GM23248 (cell line): ENCODE data around the gene GNB1. TPM values are rescaled to one million over a fixed set of nuclear protein-coding genes. Genes with fewer than 3 reads are reported as not detected.

Experiments used
- DNase-seq: peaks from one replicate; pipeline ENCODE4 v3.0.0-alpha.2; 2015
- H2AFZ ChIP-seq: fragments of 200-600 bp; sonication (generic); 2 replicates; pipeline ENCODE4 v1.6.1; 2016; ENCODE audit warnings: antibody characterized with exemption
- H3F3A ChIP-seq: fragments of 200-600 bp; sonication (generic); 2 replicates; pipeline ENCODE4 v1.6.1; 2016; ENCODE audit warnings: mild to moderate bottlenecking, antibody characterized with exemption, mixed run types; ENCODE audit not compliant: insufficient read depth
- H3K27ac ChIP-seq: fragments of 200-600 bp; sonication (generic); 2 replicates; pipeline ENCODE4 v1.5.1; 2016; ENCODE audit warnings: mild to moderate bottlenecking
- H3K27me3 ChIP-seq: fragments of 200-600 bp; sonication (generic); replicated peaks from 2 replicates; pipeline ENCODE4 v1.6.1; 2016; ENCODE audit warnings: mild to moderate bottlenecking; ENCODE audit not compliant: insufficient read depth
- H3K36me3 ChIP-seq: fragments of 200-600 bp; sonication (generic); 2 replicates; pipeline ENCODE4 v1.6.1; 2016; ENCODE audit warnings: low read depth, mild to moderate bottlenecking
- H3K4me1 ChIP-seq: fragments of 200-600 bp; sonication (generic); 2 replicates; pipeline ENCODE4 v1.6.1; 2016; ENCODE audit warnings: mild to moderate bottlenecking; ENCODE audit not compliant: insufficient read depth
- H3K4me2 ChIP-seq: fragments of 200-600 bp; sonication (generic); one replicate; pipeline ENCODE4 v1.6.1; 2016; ENCODE audit warnings: mild to moderate bottlenecking; ENCODE audit not compliant: unreplicated experiment
- H3K4me3 ChIP-seq: fragments of 200-600 bp; sonication (generic); 2 replicates; pipeline ENCODE4 v1.5.1; 2016; ENCODE audit warnings: mild to moderate bottlenecking
- H3K79me2 ChIP-seq: fragments of 200-600 bp; sonication (generic); 2 replicates; pipeline ENCODE4 v1.6.1; 2016; ENCODE audit warnings: mild to moderate bottlenecking; ENCODE audit not compliant: insufficient read depth
- H3K9ac ChIP-seq: fragments of 200-600 bp; sonication (generic); 2 replicates; pipeline ENCODE4 v1.6.1; 2016; ENCODE audit warnings: mild to moderate bottlenecking
- H3K9me2 ChIP-seq: fragments of 200-600 bp; sonication (generic); 2 replicates; pipeline ENCODE4 v1.6.1; 2016; ENCODE audit warnings: mixed run types, mild to moderate bottlenecking, moderate library complexity; ENCODE audit not compliant: insufficient read depth
- H3K9me3 ChIP-seq: fragments of 200-600 bp; sonication (generic); one replicate; pipeline ENCODE4 v1.6.1; 2017; ENCODE audit warnings: low read depth
- H4K20me1 ChIP-seq: fragments of 200-600 bp; sonication (generic); 2 replicates; pipeline ENCODE4 v1.6.0; 2016; ENCODE audit not compliant: insufficient read depth
- EZH2 ChIP-seq: fragments of 200-600 bp; sonication (generic); IDR thresholded peaks from 2 replicates; pipeline ENCODE4 v1.6.1; 2018; ENCODE audit warnings: antibody characterized with exemption, mild to moderate bottlenecking; ENCODE audit not compliant: insufficient read depth, poor library complexity, severe bottlenecking
- EZH2phosphoT487 ChIP-seq: fragments of 200-600 bp; sonication (generic); IDR thresholded peaks from 2 replicates; pipeline ENCODE4 v1.6.1; 2018; ENCODE audit warnings: antibody characterized with exemption, moderate library complexity, mild to moderate bottlenecking, low read depth; ENCODE audit not compliant: insufficient read depth
- WGBS, 2 experiments: methylation state at CpG; one replicate each; pipeline ENCODE4 v1.1.6; 2015 to 2017; ENCODE audit warnings: low lambda C conversion rate in 2 of 2, low coverage in 1 of 2; ENCODE audit errors: missing lambda C conversion rate in 2 of 2; 5-methylcytosine and 5-hydroxymethylcytosine counted together
- in situ Hi-C: fragments of 300-500 bp; cut with MboI; formaldehyde crosslinking; loops from 2 replicates; pipeline ENCODE4 v1.15.0; 2020
- polyA plus RNA-seq: library from polyadenylated mRNA; unstranded; fragments of >200 nt; fragmentation: Nextera tagmentation; extraction: Ambion mirVana; gene quantifications from 2 replicates; pipeline ENCODE4 v1.2.1, GENCODE V29; 2016
- total RNA-seq: library from RNA; depleted of rRNA; stranded (reverse); fragments of >200 nt; shearing (Covaris generic); gene quantifications from 2 replicates; pipeline ENCODE4 v1.2.3, GENCODE V29; 2014

Gene GNB1
- total and polyA plus RNA-seq, 2 experiments from 2014 or later, result 92.0 to 97.7 TPM

DNA sequence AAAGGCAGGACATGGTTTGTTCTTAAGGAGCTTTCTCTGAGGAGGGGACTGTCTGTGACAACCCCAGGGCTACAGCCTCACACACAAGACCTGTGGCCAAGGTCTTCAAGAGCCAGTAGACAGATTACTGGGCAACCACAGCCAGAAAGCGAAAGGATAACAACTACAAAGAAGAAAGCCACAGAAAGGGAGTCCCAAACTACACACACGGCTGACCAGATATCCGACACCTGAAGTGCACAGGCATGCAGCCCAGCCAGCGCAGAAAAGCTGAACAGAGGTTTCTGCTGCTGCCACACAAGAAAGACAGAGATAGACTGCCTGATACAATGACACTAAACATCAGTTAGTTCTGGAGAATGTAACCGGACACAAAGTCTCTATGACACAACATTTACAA, 91.2 kb downstream of the GNB1 start:
- H3K9me2 ChIP-seq, result no peaks in the 10 kb centered on the region
- H3K79me2 ChIP-seq, result peaks cover 100% of the 10 kb centered on the region
- peaks cover 39% of the 10 kb centered on the region for H3K36me3 ChIP-seq
- no peak for DNase-seq
- no peak overlapping the region for H3K9ac ChIP-seq
- no peaks in the 10 kb centered on the region; the same call in 1 of the 2 replicates for H4K20me1 ChIP-seq
- H3K4me3 ChIP-seq, result no peak overlapping the region
- H3K27ac ChIP-seq, result no peak overlapping the region
- H3K4me1 ChIP-seq, result no peaks in the 10 kb centered on the region
- no peaks in the 10 kb centered on the region for H3K9me3 ChIP-seq
- no peak for TF ChIP-seq EZH2phosphoT487
- no peak overlapping the region for H2AFZ ChIP-seq
- 97 to 99% methylated on average over 5 of the region's 5 CpGs for WGBS, 2 experiments
- in situ Hi-C loops, result loop anchor here (10.0 kb wide), 1 partner anchor 105 kb away; no protein-coding TSS in a partner anchor
- peaks cover 23% of the 10 kb centered on the region for H3F3A ChIP-seq
- H3K27me3 ChIP-seq, result no peaks in the 10 kb centered on the region
- no peak overlapping the region for H3K4me2 ChIP-seq

DNA sequence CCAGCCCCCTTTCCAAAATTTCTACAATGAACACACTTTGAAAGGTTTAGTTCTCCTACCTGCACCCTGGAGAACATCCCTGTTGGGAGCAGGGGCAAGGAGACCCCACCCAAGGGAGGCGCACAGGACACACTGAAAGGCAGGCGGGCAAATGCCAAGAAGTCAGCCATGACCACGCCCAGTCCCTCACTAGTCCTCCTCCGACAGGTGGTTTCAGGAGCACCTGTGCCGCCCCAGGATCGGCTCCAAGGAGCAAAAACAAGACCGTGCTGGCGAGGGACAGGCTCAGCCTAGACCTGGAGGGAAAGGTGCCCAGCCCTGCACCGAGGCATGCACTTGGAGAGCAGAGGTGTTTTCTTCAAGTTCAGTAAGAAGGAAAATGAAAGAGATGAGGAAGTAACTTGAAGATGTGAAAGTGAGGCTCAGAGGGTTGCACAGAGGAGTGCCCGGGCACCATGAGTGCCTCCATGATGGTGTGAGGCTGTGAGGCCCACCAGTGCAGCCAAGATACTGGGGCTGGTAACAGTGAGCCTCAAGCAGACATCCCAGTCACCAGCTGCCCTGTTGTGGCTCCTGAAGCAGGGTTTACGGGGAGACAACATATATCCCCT, 93.1 kb downstream of the GNB1 start:
- Histone ChIP-seq H3F3A (peaks cover 24% of the 10 kb centered on the region), H2AFZ (no peak overlapping the region), H3K9ac (no peak overlapping the region), H3K4me2 (no peak overlapping the region), H3K36me3 (peaks cover 48% of the 10 kb centered on the region), H4K20me1 (no peaks in the 10 kb centered on the region; the same call in 1 of the 2 replicates), H3K9me3 (no peaks in the 10 kb centered on the region), H3K4me3 (no peak overlapping the region), H3K4me1 (no peaks in the 10 kb centered on the region), H3K79me2 (peaks cover 100% of the 10 kb centered on the region), H3K27me3 (no peaks in the 10 kb centered on the region), H3K9me2 (no peaks in the 10 kb centered on the region), H3K27ac (no peak overlapping the region)
- no peak for DNase-seq
- no peak for TF ChIP-seq EZH2phosphoT487
- no peak for TF ChIP-seq EZH2
- in situ Hi-C loops, result no loop called here
- WGBS, 2 experiments, result 95 to 96% methylated on average over 11 of the region's 11 CpGs

DNA sequence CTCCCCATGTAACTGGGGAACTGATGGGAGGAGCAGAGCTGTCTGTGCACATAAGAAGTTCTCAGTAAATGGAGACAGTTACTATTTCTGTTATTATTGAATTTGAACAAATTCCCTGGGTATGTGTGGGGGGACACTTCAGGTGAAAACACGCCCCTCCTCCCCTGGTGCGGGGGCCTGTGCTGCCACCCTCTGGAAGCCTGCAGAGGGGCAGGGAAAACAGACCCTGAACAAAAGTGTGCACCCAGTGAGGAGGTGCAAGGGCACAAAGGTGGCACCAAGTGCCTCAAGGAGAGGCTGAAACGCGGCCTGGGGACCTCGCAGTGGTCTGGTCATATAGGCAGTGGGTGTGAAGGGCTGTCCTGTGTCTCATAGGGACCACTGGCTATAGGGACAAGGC, 94.4 kb downstream of the GNB1 start:
- Histone ChIP-seq H3K9me3 (no peaks in the 10 kb centered on the region), H3K36me3 (peaks cover 44% of the 10 kb centered on the region), H3K4me1 (no peaks in the 10 kb centered on the region), H2AFZ (no peak overlapping the region), H3K9me2 (no peaks in the 10 kb centered on the region), H3K4me2 (no peak overlapping the region), H3K27ac (no peak overlapping the region), H4K20me1 (no peaks in the 10 kb centered on the region; the same call in 1 of the 2 replicates), H3K79me2 (peaks cover 100% of the 10 kb centered on the region), H3K9ac (no peak overlapping the region), H3K4me3 (no peak overlapping the region), H3K27me3 (no peaks in the 10 kb centered on the region), H3F3A (peaks cover 29% of the 10 kb centered on the region)
- DNase-seq, result no peak
- TF ChIP-seq EZH2 (no peak), EZH2phosphoT487 (no peak)
- in situ Hi-C loops, result no loop called here
- WGBS, 2 experiments, result 89 to 91% methylated on average over 5 of the region's 5 CpGs

DNA sequence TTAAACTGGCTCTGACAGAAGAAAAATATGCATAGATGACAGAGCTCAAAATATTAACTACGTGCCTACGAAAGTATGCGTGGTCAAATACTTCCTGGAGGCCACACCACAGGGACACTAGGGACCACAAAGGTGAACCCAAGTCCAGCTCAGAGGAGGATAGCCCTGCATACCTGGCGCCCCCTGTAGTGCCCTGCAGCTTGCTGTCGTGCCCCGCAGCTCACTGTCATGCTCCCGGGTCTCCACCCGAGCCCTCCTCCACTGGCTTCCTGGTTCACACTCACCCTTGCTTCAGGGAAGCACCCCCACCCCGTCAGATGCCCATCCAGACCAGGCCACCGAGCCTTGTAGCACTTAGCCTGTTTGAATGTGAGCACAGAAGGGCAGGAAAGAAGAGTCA, 95.9 kb downstream of the GNB1 start:
- Histone ChIP-seq H3F3A (peaks cover 21% of the 10 kb centered on the region), H3K4me1 (no peaks in the 10 kb centered on the region), H2AFZ (no peak overlapping the region), H3K9ac (no peak overlapping the region), H3K79me2 (peaks cover 100% of the 10 kb centered on the region), H3K9me3 (no peaks in the 10 kb centered on the region), H3K4me2 (no peak overlapping the region), H3K36me3 (peaks cover 38% of the 10 kb centered on the region), H3K27ac (no peak overlapping the region), H3K4me3 (no peak overlapping the region), H3K27me3 (no peaks in the 10 kb centered on the region), H4K20me1 (no peaks in the 10 kb centered on the region), H3K9me2 (no peaks in the 10 kb centered on the region)
- WGBS, 2 experiments, result 86 to 89% methylated on average over 10 of the region's 10 CpGs
- no peak for DNase-seq
- in situ Hi-C loops, result no loop called here
- TF ChIP-seq EZH2 (no peak), EZH2phosphoT487 (no peak)
